ENCODE results near the gene C15orf62. TPM values are rescaled to one million over a fixed set of nuclear protein-coding genes. Genes with fewer than 3 reads are reported as not detected.

The C15orf62 gene
- total RNA-seq, 2 donors from 2014 or later: 0.46 to 0.57 TPM

GRCh38 chr15:40736575-40736974 is 33.2 kb upstream of the C15orf62 start:
- no peak for DNase-seq
- Histone ChIP-seq H3K27ac (ENCODE audit: low read depth, low read length) (no peak overlapping the region), H3K36me3 (ENCODE audit: control insufficient read depth, insufficient read depth, low read length) (peaks cover 80% of the 10 kb centered on the region), H3K9me3 (ENCODE audit: control insufficient read depth, low read length) (no peaks in the 10 kb centered on the region), H3K4me3 (ENCODE audit: low read length) (no peak overlapping the region), H3K4me1 (ENCODE audit: control insufficient read depth, insufficient read depth, low read length) (no peaks in the 10 kb centered on the region), H3K27me3 (ENCODE audit: control insufficient read depth, insufficient read depth, low read length, poor library complexity, severe bottlenecking) (no peaks in the 10 kb centered on the region), H3K9ac (ENCODE audit: extremely low read depth, low read length, poor library complexity, severe bottlenecking) (no peak overlapping the region)
- peaks cover 14% of the 10 kb centered on the region for H3K4me1 Mint-ChIP-seq
- no peak overlapping the region for H3K27ac Mint-ChIP-seq
- H3K36me3 Mint-ChIP-seq (ENCODE audit: low read depth): peaks cover 64% of the 10 kb centered on the region
- H3K9me3 Mint-ChIP-seq: no peaks in the 10 kb centered on the region
- 95 to 96% methylated on average over 4 of the region's 4 CpGs for WGBS, 2 experiments (ENCODE audit: insufficient coverage in 1 of 2, insufficient read length in 1 of 2)
- H3K4me3 Mint-ChIP-seq: no peak overlapping the region
- H3K27me3 Mint-ChIP-seq (ENCODE audit: insufficient read depth): no peaks in the 10 kb centered on the region
- no peak for TF ChIP-seq CTCF (conservative IDR thresholded peaks at IDR 0.05)

GRCh38 chr15:40737048-40737447 is 32.7 kb upstream of the C15orf62 start:
- Mint-ChIP-seq H3K36me3 (ENCODE audit: low read depth) (peaks cover 59% of the 10 kb centered on the region), H3K4me1 (peaks cover 14% of the 10 kb centered on the region), H3K9me3 (no peaks in the 10 kb centered on the region), H3K27me3 (ENCODE audit: insufficient read depth) (no peaks in the 10 kb centered on the region), H3K4me3 (no peak overlapping the region), H3K27ac (peak overlapping the region; percentile 64)
- Histone ChIP-seq H3K36me3 (ENCODE audit: control insufficient read depth, insufficient read depth, low read length) (peaks cover 79% of the 10 kb centered on the region), H3K9ac (ENCODE audit: extremely low read depth, low read length, poor library complexity, severe bottlenecking) (no peak overlapping the region), H3K27me3 (ENCODE audit: control insufficient read depth, insufficient read depth, low read length, poor library complexity, severe bottlenecking) (no peaks in the 10 kb centered on the region), H3K4me3 (ENCODE audit: low read length) (no peak overlapping the region), H3K9me3 (ENCODE audit: control insufficient read depth, low read length) (no peaks in the 10 kb centered on the region), H3K27ac (ENCODE audit: low read depth, low read length) (no peak overlapping the region), H3K4me1 (ENCODE audit: control insufficient read depth, insufficient read depth, low read length) (no peaks in the 10 kb centered on the region)
- DNase-seq: no peak
- WGBS, 2 experiments (ENCODE audit: insufficient coverage in 1 of 2, insufficient read length in 1 of 2): 95 to 100% methylated on average over 3 of the region's 3 CpGs
- no peak for TF ChIP-seq CTCF (conservative IDR thresholded peaks at IDR 0.05)

GRCh38 chr15:40739047-40739446 is 30.7 kb upstream of the C15orf62 start:
- peaks cover 14% of the 10 kb centered on the region for H3K4me1 Mint-ChIP-seq
- peaks cover 56% of the 10 kb centered on the region for H3K36me3 Mint-ChIP-seq (ENCODE audit: low read depth)
- no peak overlapping the region for H3K4me3 ChIP-seq (ENCODE audit: low read length)
- H3K27ac Mint-ChIP-seq: peak overlapping the region; percentile 42
- TF ChIP-seq CTCF (conservative IDR thresholded peaks at IDR 0.05): no peak
- no peaks in the 10 kb centered on the region for H3K9me3 ChIP-seq (ENCODE audit: control insufficient read depth, low read length)
- no peaks in the 10 kb centered on the region for H3K4me1 ChIP-seq (ENCODE audit: control insufficient read depth, insufficient read depth, low read length)
- 47% methylated on average over 2 of the region's 2 CpGs; no CpG with 5 or more reads in 1 of the 2 experiments for WGBS, 2 experiments (ENCODE audit: insufficient coverage in 1 of 2, insufficient read length in 1 of 2)
- H3K27me3 Mint-ChIP-seq (ENCODE audit: insufficient read depth): no peaks in the 10 kb centered on the region
- no peaks in the 10 kb centered on the region for H3K9me3 Mint-ChIP-seq
- H3K36me3 ChIP-seq (ENCODE audit: control insufficient read depth, insufficient read depth, low read length): peaks cover 83% of the 10 kb centered on the region
- peak; percentile 64 for DNase-seq
- H3K9ac ChIP-seq (ENCODE audit: extremely low read depth, low read length, poor library complexity, severe bottlenecking): no peak overlapping the region
- no peaks in the 10 kb centered on the region for H3K27me3 ChIP-seq (ENCODE audit: control insufficient read depth, insufficient read depth, low read length, poor library complexity, severe bottlenecking)
- H3K27ac ChIP-seq (ENCODE audit: low read depth, low read length): no peak overlapping the region
- H3K4me3 Mint-ChIP-seq: no peak overlapping the region

Measured in endodermal cell (in vitro differentiated cells).